Measurements from ENCODE around the gene TMEM178A. TPM values are rescaled to one million over a fixed set of nuclear protein-coding genes. Genes with fewer than 3 reads are reported as not detected.

TMEM178A gene
- total RNA-seq, 3 donors from 2014 or later, result not detected

DNA sequence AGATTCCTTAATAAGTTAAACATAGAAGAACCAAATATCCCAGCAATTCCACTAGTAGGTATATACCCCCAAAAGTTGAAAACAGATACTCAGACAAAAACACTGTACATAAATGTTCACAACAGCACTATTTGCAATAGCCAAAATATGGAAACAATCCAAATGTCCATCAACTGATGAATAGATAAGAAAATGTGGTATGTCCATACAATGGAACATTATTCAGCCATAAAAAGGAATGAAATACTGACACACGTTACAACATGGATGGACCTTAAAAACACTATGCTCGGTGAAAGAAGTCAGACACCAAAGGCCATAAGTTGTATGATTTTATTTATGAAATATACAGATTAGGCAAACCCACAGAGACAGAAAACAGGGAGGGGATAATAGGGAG lies 12.5 kb downstream of the TMEM178A start:
- Mint-ChIP-seq H3K36me3 (ENCODE audit: insufficient read depth) (no peaks in the 10 kb centered on the region), H3K9me3 (peaks cover 6% of the 10 kb centered on the region), H3K4me3 (no peak overlapping the region), H3K27me3 (ENCODE audit: low read depth) (peaks cover 20% of the 10 kb centered on the region), H3K4me1 (ENCODE audit: low read depth) (no peaks in the 10 kb centered on the region)
- no peak for DNase-seq
- ATAC-seq, result no peak

DNA sequence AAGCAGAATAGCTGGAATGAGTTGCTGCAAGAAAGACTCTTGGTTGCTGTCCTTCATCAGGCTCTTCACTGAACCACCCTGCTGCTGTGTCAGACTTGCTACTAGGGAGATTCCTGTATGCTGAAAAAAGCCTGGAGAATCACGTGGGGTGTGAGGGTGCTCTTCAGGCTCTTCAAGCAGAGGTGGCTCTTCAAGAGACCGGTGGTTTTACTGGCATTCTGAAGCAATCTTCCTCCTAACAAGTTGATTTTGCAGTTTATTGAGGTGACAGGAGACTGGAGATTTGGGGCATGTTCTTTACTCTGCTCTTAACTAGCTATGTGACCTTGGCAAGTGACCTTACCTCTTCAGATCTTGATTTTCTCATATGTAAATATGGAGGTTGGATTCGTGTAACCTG lies 14.1 kb downstream of the TMEM178A start:
- Mint-ChIP-seq H3K4me1 (ENCODE audit: low read depth) (no peaks in the 10 kb centered on the region), H3K4me3 (no peak overlapping the region), H3K9me3 (peaks cover 6% of the 10 kb centered on the region), H3K27me3 (ENCODE audit: low read depth) (peaks cover 22% of the 10 kb centered on the region), H3K36me3 (ENCODE audit: insufficient read depth) (no peaks in the 10 kb centered on the region)
- ATAC-seq (no peak), DNase-seq (no peak)

- Mint-ChIP-seq H3K36me3 (ENCODE audit: insufficient read depth) (no peaks in the 10 kb centered on the region), H3K4me3 (no peak overlapping the region), H3K27me3 (ENCODE audit: low read depth) (peaks cover 37% of the 10 kb centered on the region), H3K4me1 (ENCODE audit: low read depth) (no peaks in the 10 kb centered on the region), H3K9me3 (peaks cover 6% of the 10 kb centered on the region)
- ATAC-seq, result no peak
- no peak for DNase-seq
Observed at GRCh38 chr2:39682066-39682692, 16.5 kb downstream of the TMEM178A start.

- Mint-ChIP-seq H3K36me3 (ENCODE audit: insufficient read depth) (no peaks in the 10 kb centered on the region), H3K4me1 (ENCODE audit: low read depth) (no peaks in the 10 kb centered on the region), H3K27me3 (ENCODE audit: low read depth) (peaks cover 33% of the 10 kb centered on the region), H3K9me3 (peaks cover 3% of the 10 kb centered on the region), H3K4me3 (no peak overlapping the region)
- ATAC-seq, result no peak
- no peak for DNase-seq
Observed at GRCh38 chr2:39683022-39683699, 17.4 kb downstream of the TMEM178A start.

- no peaks in the 10 kb centered on the region for H3K36me3 Mint-ChIP-seq (ENCODE audit: insufficient read depth)
Observed at GRCh38 chr2:39684464-39684863, 18.7 kb downstream of the TMEM178A start.

GRCh38 chr2:39685126-39685525 lies 19.4 kb downstream of the TMEM178A start:
- H3K4me3 Mint-ChIP-seq, result no peak overlapping the region
- H3K27me3 Mint-ChIP-seq (ENCODE audit: low read depth), result peaks cover 38% of the 10 kb centered on the region
- no peaks in the 10 kb centered on the region for H3K9me3 Mint-ChIP-seq
- no peaks in the 10 kb centered on the region for H3K36me3 Mint-ChIP-seq (ENCODE audit: insufficient read depth)
- peaks cover 1% of the 10 kb centered on the region for H3K4me1 Mint-ChIP-seq (ENCODE audit: low read depth)
- no peak for DNase-seq
- ATAC-seq, result no peak

More at GRCh38 chr2:39684464-39684863, 18.7 kb downstream of the TMEM178A start:
- peaks cover 1% of the 10 kb centered on the region for H3K4me1 Mint-ChIP-seq (ENCODE audit: low read depth)
- DNase-seq (no peak), ATAC-seq (no peak)
- peaks cover 36% of the 10 kb centered on the region for H3K27me3 Mint-ChIP-seq (ENCODE audit: low read depth)
- H3K9me3 Mint-ChIP-seq, result no peaks in the 10 kb centered on the region
- no peak overlapping the region for H3K4me3 Mint-ChIP-seq

DNA sequence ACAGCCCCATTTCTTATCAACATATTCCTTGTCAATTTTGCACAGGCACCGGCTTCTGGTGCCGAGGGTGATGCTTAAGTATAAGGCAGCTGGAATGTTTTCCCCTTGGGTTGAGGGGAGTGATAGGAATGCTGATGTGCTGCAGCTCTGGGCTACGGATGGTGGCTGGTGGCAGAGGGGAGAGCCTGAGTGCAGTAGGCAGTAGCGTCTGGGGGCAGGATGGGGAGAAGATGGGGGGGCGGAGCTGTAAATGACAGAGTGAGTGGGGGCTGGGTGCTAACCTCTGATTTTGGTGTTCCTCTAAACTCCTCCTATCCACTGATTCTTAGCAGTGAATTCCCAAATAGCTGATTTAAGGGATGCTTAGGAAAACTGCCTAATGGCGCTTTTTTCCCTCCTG lies 20.7 kb downstream of the TMEM178A start:
- ATAC-seq (no peak), DNase-seq (no peak)
- no peaks in the 10 kb centered on the region for H3K36me3 Mint-ChIP-seq (ENCODE audit: insufficient read depth)
- peaks cover 8% of the 10 kb centered on the region for H3K9me3 Mint-ChIP-seq
- peaks cover 1% of the 10 kb centered on the region for H3K4me1 Mint-ChIP-seq (ENCODE audit: low read depth)
- peaks cover 43% of the 10 kb centered on the region for H3K27me3 Mint-ChIP-seq (ENCODE audit: low read depth)
- no peak overlapping the region for H3K4me3 Mint-ChIP-seq

DNA sequence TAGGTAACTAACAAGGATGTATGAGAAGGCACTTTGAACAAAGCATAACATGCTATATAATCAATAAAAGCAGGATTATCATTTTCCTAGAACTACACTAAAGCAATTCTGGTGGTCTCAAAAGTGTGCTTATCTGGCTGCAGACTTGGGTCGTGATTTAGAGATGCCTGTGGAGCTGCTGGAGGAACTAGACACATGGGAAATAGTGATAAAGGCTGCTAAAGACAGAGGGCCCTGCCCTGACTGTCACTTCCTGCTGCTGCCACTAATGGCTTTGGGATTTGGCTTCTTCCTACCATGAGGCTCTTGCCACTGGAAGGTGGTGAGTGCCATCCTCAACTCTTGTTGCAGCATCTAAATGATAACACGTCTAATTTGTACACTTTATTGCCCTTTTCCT lies 22.5 kb downstream of the TMEM178A start:
- Mint-ChIP-seq H3K9me3 (peaks cover 8% of the 10 kb centered on the region), H3K27me3 (ENCODE audit: low read depth) (peaks cover 50% of the 10 kb centered on the region), H3K4me1 (ENCODE audit: low read depth) (peaks cover 1% of the 10 kb centered on the region), H3K36me3 (ENCODE audit: insufficient read depth) (no peaks in the 10 kb centered on the region), H3K4me3 (no peak overlapping the region)
- no peak for DNase-seq
- no peak for ATAC-seq

DNA sequence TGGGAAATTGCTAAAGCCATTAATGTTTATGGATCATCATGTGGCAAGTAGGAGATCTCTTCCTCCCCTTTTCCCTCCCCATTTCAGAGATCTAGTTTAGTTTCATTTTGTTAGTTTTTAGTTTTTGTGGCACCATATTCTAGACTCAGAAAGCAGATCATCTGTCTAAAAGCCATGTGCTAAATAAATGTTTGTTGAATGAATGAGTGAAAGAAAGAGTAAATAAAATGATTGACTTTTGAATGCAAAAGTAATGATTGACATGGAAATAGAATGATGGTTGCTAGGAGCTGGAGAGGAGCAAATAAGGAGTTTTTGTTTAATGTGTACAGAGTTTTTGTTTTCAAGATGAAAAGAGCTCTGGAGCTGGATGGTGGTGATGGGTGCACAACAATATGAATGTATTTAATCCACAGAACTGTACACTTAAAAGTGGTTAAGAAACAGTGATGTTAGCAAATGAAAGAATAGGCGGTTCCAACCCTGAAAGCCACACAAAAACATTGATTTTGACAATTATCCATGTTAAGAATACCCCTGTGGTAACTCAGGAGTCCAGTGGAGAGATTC lies 23.6 kb downstream of the TMEM178A start:
- Mint-ChIP-seq H3K9me3 (peaks cover 8% of the 10 kb centered on the region), H3K36me3 (ENCODE audit: insufficient read depth) (no peaks in the 10 kb centered on the region), H3K4me1 (ENCODE audit: low read depth) (peaks cover 1% of the 10 kb centered on the region), H3K4me3 (no peak overlapping the region), H3K27me3 (ENCODE audit: low read depth) (peaks cover 48% of the 10 kb centered on the region)
- ATAC-seq (no peak), DNase-seq (no peak)

GRCh38 chr2:39689876-39690275 lies 24.2 kb downstream of the TMEM178A start:
- H3K36me3 Mint-ChIP-seq (ENCODE audit: insufficient read depth), result no peaks in the 10 kb centered on the region
- no peak for DNase-seq

GRCh38 chr2:39693245-39693644 lies 27.5 kb downstream of the TMEM178A start:
- Mint-ChIP-seq H3K36me3 (ENCODE audit: insufficient read depth) (no peaks in the 10 kb centered on the region), H3K4me1 (ENCODE audit: low read depth) (peaks cover 1% of the 10 kb centered on the region), H3K9me3 (peaks cover 8% of the 10 kb centered on the region), H3K4me3 (no peak overlapping the region), H3K27me3 (ENCODE audit: low read depth) (peaks cover 26% of the 10 kb centered on the region)
- ATAC-seq (no peak), DNase-seq (no peak)

More at GRCh38 chr2:39689876-39690275, 24.2 kb downstream of the TMEM178A start:
- H3K9me3 Mint-ChIP-seq, result peaks cover 8% of the 10 kb centered on the region
- H3K4me3 Mint-ChIP-seq, result no peak overlapping the region
- no peak for ATAC-seq
- peaks cover 1% of the 10 kb centered on the region for H3K4me1 Mint-ChIP-seq (ENCODE audit: low read depth)
- H3K27me3 Mint-ChIP-seq (ENCODE audit: low read depth), result peaks cover 44% of the 10 kb centered on the region

GRCh38 chr2:39696101-39696553 lies 30.4 kb downstream of the TMEM178A start:
- no peaks in the 10 kb centered on the region for H3K36me3 Mint-ChIP-seq (ENCODE audit: insufficient read depth)
- H3K9me3 Mint-ChIP-seq, result peaks cover 14% of the 10 kb centered on the region
- DNase-seq (no peak), ATAC-seq (no peak)
- no peak overlapping the region for H3K4me3 Mint-ChIP-seq
- H3K4me1 Mint-ChIP-seq (ENCODE audit: low read depth), result no peaks in the 10 kb centered on the region
- peaks cover 19% of the 10 kb centered on the region for H3K27me3 Mint-ChIP-seq (ENCODE audit: low read depth)

DNA sequence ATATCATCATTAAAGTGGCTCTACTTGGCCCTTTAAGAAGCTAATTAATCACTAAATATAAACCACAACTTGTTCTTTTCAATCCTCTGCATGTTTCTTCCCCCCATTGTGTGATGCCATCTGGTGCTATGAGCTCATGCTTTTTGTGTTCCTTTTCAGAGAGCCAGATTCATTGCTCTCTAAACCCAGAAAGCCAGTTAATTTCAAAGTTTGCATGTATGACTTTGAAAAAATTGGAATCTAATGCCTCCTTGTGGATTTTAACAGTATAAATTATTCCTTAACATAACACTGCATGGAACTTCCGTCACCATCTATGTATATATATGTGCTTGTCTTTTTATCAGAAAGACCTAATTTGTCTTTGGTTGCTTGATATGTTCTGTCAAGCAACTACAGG lies 31.1 kb downstream of the TMEM178A start:
- Mint-ChIP-seq H3K27me3 (ENCODE audit: low read depth) (peaks cover 19% of the 10 kb centered on the region), H3K4me1 (ENCODE audit: low read depth) (no peaks in the 10 kb centered on the region), H3K9me3 (peaks cover 18% of the 10 kb centered on the region), H3K4me3 (no peak overlapping the region), H3K36me3 (ENCODE audit: insufficient read depth) (no peaks in the 10 kb centered on the region)
- DNase-seq, result no peak
- ATAC-seq, result no peak

- peaks cover 13% of the 10 kb centered on the region for H3K27me3 Mint-ChIP-seq (ENCODE audit: low read depth)
- ATAC-seq (no peak), DNase-seq (no peak)
- H3K36me3 Mint-ChIP-seq (ENCODE audit: insufficient read depth), result no peaks in the 10 kb centered on the region
- no peak overlapping the region for H3K4me3 Mint-ChIP-seq
- no peaks in the 10 kb centered on the region for H3K4me1 Mint-ChIP-seq (ENCODE audit: low read depth)
- H3K9me3 Mint-ChIP-seq, result peaks cover 23% of the 10 kb centered on the region
Observed at GRCh38 chr2:39697454-39697853, 31.7 kb downstream of the TMEM178A start.

DNA sequence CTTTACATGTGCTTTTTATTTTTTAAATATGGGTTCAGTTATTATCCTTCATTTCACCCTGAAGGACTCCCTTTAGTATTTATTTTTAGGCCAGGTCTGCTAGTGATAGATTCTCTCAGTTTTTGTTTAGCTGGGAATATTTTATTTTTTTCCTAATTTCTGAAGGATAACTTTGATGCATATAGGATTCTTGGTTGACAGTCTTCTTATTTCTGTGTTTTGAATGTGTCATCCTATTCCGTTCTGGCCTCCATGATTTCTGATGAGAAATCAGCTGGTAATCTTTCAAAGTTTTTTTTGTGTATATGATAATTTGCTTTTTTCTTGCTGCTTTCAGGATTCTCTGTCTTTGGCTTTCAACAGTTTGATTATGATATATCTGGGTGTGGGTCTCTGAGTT lies 35.4 kb downstream of the TMEM178A start:
- DNase-seq, result no peak
- Mint-ChIP-seq H3K27me3 (ENCODE audit: low read depth) (peaks cover 12% of the 10 kb centered on the region), H3K4me1 (ENCODE audit: low read depth) (no peaks in the 10 kb centered on the region), H3K9me3 (peaks cover 23% of the 10 kb centered on the region), H3K36me3 (ENCODE audit: insufficient read depth) (no peaks in the 10 kb centered on the region), H3K4me3 (no peak overlapping the region)
- no peak for ATAC-seq
